Uterus (tissue), 2 donors: ENCODE measurements around the gene EFEMP2.

Experiments
- CTCF ChIP-seq, 4 experiments: fragments of 200-600 bp in 2 of 4; fragments of 450-650 bp in 2 of 4; sonication (generic) in 2 of 4; IDR thresholded peaks; one replicate each; pipeline ENCODE4 v1.5.1; 2016 to 2019; ENCODE audit warnings: antibody characterized with exemption in 4 of 4, mild to moderate bottlenecking in 2 of 4, moderate library complexity in 1 of 4
- POLR2A ChIP-seq, 2 donors: fragments of 450-650 bp; IDR thresholded peaks; one replicate each; pipeline ENCODE4 v1.6.1; 2016; ENCODE audit warnings: antibody characterized with exemption in 2 of 2, mild to moderate bottlenecking in 1 of 2, moderate library complexity in 1 of 2

DNA sequence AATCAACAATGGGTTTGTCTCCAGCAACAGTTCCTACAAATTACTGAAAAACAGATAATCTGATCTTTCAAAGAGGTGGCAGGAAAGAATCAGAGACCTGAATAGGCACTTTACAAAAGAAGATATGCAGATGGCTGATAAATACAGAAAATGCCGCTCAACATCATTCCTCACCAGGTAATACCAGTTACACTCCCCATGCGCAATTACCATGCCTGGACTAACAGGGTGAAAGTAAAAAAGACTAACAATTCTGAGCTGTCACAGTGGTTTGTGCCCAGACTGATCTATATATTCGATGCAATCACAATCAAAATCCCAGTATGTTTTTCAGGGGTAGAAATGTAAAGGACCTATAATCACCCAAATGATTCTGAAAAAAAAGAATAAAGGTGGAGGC, 28.8 kb downstream of the EFEMP2 start:
- TF ChIP-seq CTCF (IDR thresholded peaks at IDR 0.05) (no peak), POLR2A (IDR thresholded peaks at IDR 0.05) (no peak)
